Measurements from ENCODE around the gene EEF1AKMT3.
"Not testable (repeated sequence)": the region's sequence is repeated elsewhere in the genome, so short reads cannot be mapped to it uniquely, and the experiment has no call there.

EEF1AKMT3 gene

GRCh38 chr12:57765003-57765697, 7.3 kb upstream of the EEF1AKMT3 start:
- no peak for DNase-seq (ENCODE audit: low read depth in 2 of 2)

DNA sequence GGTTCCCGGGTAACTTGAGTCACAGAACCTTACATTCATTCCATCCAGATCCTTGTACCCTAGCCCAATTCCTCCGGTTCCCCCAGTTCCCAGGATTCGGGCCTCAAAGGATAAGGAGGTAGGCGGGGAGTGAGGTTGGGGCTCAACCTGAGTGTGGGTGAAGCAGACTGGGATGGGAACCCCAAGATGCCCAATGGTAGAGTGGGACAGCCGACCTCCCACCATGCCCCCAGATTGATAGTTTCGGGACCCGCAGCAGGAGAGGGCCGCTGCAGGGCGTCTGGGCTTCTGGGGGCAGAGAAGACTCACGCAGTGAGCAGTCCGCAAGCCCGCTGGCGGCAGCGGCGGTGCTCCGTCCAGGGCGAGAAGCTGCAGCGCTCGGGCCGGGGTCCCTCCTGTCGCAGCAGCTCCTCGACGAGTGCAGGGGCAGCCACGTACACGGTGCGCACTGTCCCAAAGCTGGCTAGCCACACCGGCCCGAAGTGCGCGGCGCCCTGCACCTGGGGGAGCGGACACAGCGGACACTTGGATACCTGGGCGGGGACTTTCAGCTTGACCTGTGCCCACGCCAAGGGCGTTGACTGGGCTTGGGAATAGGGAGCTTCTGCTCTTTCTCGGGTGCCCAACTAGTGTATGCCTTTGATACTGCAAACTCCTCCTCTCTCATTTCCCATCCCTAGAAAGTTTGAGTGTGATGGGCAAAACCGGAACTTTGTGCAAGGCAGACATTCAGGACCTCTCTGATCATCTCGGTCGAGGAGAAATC, 6.5 kb upstream of the EEF1AKMT3 start:
- DNase-seq (ENCODE audit: low read depth in 2 of 2) = no peak

- no peak for DNase-seq (ENCODE audit: low read depth in 2 of 2)
Observed at GRCh38 chr12:57766464-57767304, 5.7 kb upstream of the EEF1AKMT3 start, which contains the start of gene CYP27B1. CYP27B1 (minus strand) TSS chr12:57767078; CDS start chr12:57767041, 37 bp downstream.

GRCh38 chr12:57767305-57767698, 5.1 kb upstream of the EEF1AKMT3 start:
- no peak for DNase-seq (ENCODE audit: low read depth in 2 of 2)

- DNase-seq (ENCODE audit: low read depth in 2 of 2) = no peak
Observed at GRCh38 chr12:57767876-57768275, 4.5 kb upstream of the EEF1AKMT3 start.

DNA sequence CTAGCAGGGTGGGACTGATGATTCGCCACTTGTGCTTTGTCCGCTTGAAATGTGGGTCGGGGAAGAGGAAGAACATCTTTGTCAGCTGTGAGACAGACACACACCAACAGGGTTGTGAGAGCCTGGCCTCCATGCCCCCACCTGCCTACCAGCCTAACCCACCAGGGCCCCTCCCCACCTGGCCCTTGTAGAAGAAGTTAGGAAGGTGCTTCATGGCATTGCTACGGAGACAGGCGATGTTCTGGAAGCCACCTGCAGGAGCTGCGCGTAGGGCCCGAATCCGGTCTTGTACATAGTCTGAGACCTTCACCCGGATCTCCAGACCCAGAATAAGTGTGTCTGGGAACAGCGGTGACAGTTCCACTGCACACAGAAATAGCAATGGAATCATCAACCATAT, 2.8 kb upstream of the EEF1AKMT3 start:
- no peak for DNase-seq (ENCODE audit: low read depth in 2 of 2)

- no peak for DNase-seq (ENCODE audit: low read depth in 2 of 2)
Observed at GRCh38 chr12:57770734-57771133, 1.7 kb upstream of the EEF1AKMT3 start.

GRCh38 chr12:57771236-57771872, 1.1 kb upstream of the EEF1AKMT3 start:
- peak; percentile 83 to 96 for DNase-seq (ENCODE audit: low read depth in 2 of 2)

- peak; percentile 90 to 93 for DNase-seq (ENCODE audit: low read depth in 2 of 2)
Observed at GRCh38 chr12:57771873-57772428, 463 bp upstream of the EEF1AKMT3 start, which contains the start of gene METTL1. METTL1 (minus strand) TSS chr12:57772105; CDS start chr12:57772083, 22 bp downstream.

GRCh38 chr12:57774634-57775033, 2.2 kb downstream of the EEF1AKMT3 start:
- not testable (repeated sequence) for DNase-seq (ENCODE audit: low read depth in 2 of 2)

GRCh38 chr12:57775044-57775443, 2.6 kb downstream of the EEF1AKMT3 start:
- no peak for DNase-seq (ENCODE audit: low read depth in 2 of 2)

DNA sequence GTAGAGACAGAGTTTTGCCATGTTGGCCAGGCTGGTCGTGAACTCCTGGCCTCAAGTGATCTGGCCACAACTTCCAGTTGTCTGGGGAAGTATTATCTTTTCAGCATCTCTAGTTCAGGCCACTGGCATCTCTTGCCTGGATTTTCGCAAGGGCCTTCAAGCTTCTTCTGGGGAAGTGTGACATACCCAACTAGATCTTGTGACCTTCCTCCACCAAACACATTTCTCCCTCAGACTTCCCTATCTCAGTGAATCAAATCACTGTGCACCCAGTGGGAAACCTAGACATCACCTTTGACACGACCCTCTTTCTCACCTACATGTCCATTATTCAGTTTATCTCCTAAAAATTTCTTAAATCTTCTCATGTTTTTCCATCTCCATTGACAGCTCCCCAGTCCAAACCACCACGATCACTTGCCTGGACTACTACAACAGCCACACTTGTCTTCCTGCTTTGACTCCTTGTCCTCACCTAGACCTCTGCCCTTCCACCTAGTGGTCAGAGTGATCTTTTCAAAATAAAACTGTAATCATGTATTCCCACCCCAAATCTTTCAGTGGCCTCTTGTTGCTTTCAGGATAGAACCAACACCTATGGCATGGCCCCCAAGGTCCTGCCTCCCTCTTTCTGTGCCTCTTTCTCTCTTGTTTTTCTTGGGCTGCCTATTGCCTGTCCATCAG, 3.3 kb downstream of the EEF1AKMT3 start:
- no peak for DNase-seq (ENCODE audit: low read depth in 2 of 2)

- no peak for DNase-seq (ENCODE audit: low read depth in 2 of 2)
Observed at GRCh38 chr12:57776247-57776587, 3.8 kb downstream of the EEF1AKMT3 start.

DNA sequence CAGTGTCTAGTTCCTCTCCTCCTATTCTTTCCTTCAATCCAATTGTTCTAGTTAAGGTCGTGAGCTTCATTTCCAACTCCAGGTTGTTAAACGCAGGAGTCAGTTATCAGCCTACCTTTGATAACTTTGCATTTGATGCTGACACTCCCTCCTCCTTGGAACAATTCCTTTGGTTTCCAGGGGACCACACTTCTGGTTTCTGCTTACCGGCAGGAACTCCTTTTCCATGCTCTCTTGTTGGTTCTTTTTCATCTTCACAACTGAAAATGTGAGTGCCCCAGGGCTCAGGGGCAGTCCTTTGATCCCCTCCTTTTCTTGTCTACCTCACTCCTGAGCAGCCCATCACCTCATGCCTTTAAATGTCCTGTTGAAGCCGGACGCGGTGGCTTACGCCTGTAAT, 5.0 kb downstream of the EEF1AKMT3 start:
- no peak for DNase-seq (ENCODE audit: low read depth in 2 of 2)

DNA sequence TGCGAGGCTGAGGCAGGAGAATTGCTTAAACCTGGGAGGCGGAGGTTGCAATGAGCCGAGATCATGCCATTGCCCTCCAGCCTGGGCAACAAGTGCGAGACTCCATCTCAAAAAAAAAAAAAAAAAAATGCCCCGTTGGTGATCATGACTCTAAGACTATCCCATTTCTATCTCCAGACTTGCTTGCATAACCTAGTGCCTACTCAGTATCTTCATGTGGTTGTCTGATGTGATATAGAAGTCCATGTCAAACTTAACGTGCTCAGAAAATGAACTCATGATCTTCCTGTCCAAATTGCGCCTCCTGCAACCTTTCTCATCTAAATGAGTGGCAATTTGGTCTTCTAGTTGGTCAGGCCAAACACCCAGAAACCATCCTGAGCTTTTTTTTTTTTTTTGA, 5.5 kb downstream of the EEF1AKMT3 start:
- no peak for DNase-seq (ENCODE audit: low read depth in 2 of 2)

- no peak for DNase-seq (ENCODE audit: low read depth in 2 of 2)
Observed at GRCh38 chr12:57779736-57780135, 7.3 kb downstream of the EEF1AKMT3 start.

DNA sequence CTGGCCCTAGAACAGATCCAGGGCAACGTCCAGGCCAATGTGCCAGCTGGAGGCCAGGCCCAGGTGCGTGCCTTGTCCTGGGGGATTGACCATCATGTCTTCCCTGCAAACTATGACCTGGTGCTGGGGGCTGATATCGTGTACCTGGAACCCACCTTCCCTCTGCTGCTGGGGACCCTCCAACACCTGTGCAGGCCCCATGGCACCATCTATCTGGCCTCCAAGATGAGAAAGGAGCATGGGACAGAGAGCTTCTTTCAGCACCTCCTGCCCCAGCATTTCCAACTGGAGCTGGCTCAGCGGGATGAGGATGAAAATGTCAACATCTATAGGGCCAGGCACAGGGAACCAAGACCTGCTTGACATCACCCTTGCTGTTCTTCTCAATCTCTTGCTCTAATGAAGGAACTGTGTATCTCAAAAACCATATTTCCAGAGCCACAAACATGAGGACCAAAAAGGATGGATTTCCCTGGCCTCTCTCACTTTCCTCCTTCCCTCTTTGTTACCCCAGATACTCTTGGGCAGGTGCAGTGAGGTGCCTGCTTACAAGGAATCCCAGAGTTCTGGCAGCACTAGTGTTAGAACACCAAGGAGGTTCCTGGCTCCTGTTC, 8.0 kb downstream of the EEF1AKMT3 start:
- no peak for DNase-seq (ENCODE audit: low read depth in 2 of 2)

DNA sequence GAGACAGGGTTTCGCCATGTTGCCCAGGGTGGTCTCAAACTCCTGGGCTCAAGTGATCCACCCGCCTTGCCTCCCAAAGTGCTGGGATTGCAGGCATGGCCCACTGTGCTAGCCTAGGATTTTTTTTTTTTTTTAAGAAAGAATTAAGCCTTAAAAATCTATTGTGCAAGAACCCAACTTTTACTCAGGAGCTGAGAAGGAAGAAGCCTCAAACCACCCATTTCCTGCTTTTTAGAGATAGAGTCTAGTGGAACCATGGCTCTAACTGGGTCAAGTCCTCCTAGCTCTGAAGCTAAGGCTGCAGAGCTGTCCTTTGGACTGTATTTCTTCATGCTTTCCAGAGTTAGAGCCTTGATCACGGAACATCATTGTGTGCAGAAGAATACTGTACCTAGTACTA, 8.8 kb downstream of the EEF1AKMT3 start:
- DNase-seq (ENCODE audit: low read depth in 2 of 2) = no peak

DNA sequence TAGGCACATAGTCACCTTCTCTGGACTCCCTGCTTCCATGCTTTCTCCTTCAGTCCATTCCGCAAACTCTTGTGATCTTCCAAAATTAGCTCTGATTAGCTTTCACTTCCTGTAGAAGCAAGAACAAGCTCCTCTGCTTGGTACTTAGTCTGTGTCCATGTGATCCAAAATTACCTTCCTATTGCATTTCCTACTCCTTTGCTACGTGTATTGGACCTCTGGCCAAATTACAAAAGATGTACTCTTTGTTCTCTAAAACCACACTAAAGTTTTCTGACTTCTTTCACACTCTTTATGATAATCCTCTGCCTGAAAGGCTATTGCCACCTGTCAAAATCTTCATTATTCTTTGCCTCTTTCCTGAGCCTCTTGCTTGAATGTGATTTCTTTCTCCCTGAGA, 9.4 kb downstream of the EEF1AKMT3 start:
- no peak for DNase-seq (ENCODE audit: low read depth in 2 of 2)

DNA sequence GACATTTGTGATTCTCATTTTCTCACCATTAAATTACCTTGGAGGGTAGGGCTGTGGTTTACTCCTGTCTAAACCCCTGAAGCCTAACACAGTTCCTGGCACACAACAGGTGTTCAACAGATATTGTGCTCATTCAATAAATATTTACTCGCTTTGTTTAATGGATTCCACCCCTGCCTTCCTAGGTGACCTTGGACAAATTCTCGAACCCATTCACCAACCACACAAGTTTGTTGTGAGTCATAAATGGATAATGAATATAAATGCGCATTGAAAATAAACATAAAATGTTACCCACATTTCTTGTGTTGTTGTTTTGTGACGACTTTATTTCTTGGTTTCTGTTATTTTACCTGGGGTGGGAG, 9.8 kb downstream of the EEF1AKMT3 start:
- no peak for DNase-seq (ENCODE audit: low read depth in 2 of 2)
